Measurements from ENCODE around the gene DLK2. TPM values are rescaled to one million over a fixed set of nuclear protein-coding genes. Genes with fewer than 3 reads are reported as not detected.

DLK2 gene
- total and polyA plus RNA-seq, 2 of the 13 experiments (the other 11 are each of a cell fraction or from before 2014, with no cell fraction given) = 1.2 to 3.8 TPM

DNA sequence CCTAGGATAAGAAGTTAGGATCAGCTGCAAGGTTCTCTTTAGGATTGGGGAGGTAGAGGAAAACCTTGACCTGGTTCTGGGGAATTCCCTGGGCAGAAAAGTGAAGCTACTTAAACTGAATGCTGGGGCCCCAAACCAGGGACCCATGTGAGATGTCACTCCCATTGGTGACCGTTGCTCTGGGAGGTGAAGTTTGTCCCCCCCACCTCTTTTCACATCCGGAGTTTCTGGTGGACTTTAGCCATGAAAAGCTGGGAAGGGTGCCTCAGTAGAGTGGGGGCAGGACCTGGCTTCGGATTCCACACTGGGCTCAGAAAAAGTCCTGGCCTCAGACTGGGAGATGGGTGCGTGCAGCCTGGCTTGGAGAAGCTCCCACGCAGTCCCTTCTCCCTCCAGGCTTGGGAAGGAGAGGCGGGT, 35.2 kb upstream of the DLK2 start (continued):
- TF ChIP-seq, protein P1, sequence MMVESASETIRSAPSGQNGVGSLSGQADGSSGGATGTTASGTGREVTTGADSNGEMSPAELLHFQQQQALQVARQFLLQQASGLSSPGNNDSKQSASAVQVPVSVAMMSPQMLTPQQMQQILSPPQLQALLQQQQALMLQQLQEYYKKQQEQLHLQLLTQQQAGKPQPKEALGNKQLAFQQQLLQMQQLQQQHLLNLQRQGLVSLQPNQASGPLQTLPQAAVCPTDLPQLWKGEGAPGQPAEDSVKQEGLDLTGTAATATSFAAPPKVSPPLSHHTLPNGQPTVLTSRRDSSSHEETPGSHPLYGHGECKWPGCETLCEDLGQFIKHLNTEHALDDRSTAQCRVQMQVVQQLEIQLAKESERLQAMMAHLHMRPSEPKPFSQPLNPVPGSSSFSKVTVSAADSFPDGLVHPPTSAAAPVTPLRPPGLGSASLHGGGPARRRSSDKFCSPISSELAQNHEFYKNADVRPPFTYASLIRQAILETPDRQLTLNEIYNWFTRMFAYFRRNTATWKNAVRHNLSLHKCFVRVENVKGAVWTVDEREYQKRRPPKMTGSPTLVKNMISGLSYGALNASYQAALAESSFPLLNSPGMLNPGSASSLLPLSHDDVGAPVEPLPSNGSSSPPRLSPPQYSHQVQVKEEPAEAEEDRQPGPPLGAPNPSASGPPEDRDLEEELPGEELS (CRISPR knock-in tag; IDR thresholded peaks at IDR 0.05) = peak; percentile 86
- TF ChIP-seq ZNF263 (CRISPR knock-in tag; IDR thresholded peaks at IDR 0.05) (0 out of 2 replicates have a peak, but pooled peaks have one; percentile 60), ZNF230 (CRISPR knock-in tag; IDR thresholded peaks at IDR 0.05) (0 out of 2 replicates have a peak, but pooled peaks have one; percentile 77), ZFP37 (CRISPR knock-in tag; IDR thresholded peaks at IDR 0.05; ENCODE audit: borderline replicate concordance) (peak; percentile 94), SMARCC2 (IDR thresholded peaks at IDR 0.05) (no peak), KLF15 (CRISPR knock-in tag; IDR thresholded peaks at IDR 0.05; ENCODE audit: borderline replicate concordance) (no peak; the same call in 1 of the 2 replicates), ZNF546 (CRISPR knock-in tag; conservative IDR thresholded peaks at IDR 0.05) (no peak), TCF7L2 (IDR thresholded peaks at IDR 0.05; ENCODE audit: low read depth, low read length) (no peak), ERF (CRISPR knock-in tag; IDR thresholded peaks at IDR 0.05) (peak; percentile 79; the same call in 1 of the 2 replicates), HNRNPUL1 (IDR thresholded peaks at IDR 0.05; ENCODE audit: low read depth, low read length) (no peak), GTF3A (CRISPR knock-in tag; conservative IDR thresholded peaks at IDR 0.05) (no peak), ZNF264 (CRISPR knock-in tag; IDR thresholded peaks at IDR 0.05) (peak; percentile 99), NFIC (IDR thresholded peaks at IDR 0.05; ENCODE audit: low read length) (no peak; the same call in none of the 2 replicates), RAD21 (CRISPR knock-in tag; IDR thresholded peaks at IDR 0.05) (0 out of 2 replicates have a peak, but pooled peaks have one; percentile 30), TOE1 (CRISPR knock-in tag; IDR thresholded peaks at IDR 0.05) (no peak)
- TF ChIP-seq, protein P2, sequence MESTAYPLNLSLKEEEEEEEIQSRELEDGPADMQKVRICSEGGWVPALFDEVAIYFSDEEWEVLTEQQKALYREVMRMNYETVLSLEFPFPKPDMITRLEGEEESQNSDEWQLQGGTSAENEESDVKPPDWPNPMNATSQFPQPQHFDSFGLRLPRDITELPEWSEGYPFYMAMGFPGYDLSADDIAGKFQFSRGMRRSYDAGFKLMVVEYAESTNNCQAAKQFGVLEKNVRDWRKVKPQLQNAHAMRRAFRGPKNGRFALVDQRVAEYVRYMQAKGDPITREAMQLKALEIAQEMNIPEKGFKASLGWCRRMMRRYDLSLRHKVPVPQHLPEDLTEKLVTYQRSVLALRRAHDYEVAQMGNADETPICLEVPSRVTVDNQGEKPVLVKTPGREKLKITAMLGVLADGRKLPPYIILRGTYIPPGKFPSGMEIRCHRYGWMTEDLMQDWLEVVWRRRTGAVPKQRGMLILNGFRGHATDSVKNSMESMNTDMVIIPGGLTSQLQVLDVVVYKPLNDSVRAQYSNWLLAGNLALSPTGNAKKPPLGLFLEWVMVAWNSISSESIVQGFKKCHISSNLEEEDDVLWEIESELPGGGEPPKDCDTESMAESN (CRISPR knock-in tag; conservative IDR thresholded peaks at IDR 0.05) = peak; percentile 44; the same call in 1 of the 2 replicates
- TF ChIP-seq, protein P3, sequence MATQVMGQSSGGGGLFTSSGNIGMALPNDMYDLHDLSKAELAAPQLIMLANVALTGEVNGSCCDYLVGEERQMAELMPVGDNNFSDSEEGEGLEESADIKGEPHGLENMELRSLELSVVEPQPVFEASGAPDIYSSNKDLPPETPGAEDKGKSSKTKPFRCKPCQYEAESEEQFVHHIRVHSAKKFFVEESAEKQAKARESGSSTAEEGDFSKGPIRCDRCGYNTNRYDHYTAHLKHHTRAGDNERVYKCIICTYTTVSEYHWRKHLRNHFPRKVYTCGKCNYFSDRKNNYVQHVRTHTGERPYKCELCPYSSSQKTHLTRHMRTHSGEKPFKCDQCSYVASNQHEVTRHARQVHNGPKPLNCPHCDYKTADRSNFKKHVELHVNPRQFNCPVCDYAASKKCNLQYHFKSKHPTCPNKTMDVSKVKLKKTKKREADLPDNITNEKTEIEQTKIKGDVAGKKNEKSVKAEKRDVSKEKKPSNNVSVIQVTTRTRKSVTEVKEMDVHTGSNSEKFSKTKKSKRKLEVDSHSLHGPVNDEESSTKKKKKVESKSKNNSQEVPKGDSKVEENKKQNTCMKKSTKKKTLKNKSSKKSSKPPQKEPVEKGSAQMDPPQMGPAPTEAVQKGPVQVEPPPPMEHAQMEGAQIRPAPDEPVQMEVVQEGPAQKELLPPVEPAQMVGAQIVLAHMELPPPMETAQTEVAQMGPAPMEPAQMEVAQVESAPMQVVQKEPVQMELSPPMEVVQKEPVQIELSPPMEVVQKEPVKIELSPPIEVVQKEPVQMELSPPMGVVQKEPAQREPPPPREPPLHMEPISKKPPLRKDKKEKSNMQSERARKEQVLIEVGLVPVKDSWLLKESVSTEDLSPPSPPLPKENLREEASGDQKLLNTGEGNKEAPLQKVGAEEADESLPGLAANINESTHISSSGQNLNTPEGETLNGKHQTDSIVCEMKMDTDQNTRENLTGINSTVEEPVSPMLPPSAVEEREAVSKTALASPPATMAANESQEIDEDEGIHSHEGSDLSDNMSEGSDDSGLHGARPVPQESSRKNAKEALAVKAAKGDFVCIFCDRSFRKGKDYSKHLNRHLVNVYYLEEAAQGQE (IDR thresholded peaks at IDR 0.05; ENCODE audit: borderline replicate concordance in 1 of 2, low read depth in 1 of 2, low read length in 2 of 2) = peak in 1 of 2 experiments; percentile 69; a peak in 1 of 4 replicates
- TF ChIP-seq, protein P4, sequence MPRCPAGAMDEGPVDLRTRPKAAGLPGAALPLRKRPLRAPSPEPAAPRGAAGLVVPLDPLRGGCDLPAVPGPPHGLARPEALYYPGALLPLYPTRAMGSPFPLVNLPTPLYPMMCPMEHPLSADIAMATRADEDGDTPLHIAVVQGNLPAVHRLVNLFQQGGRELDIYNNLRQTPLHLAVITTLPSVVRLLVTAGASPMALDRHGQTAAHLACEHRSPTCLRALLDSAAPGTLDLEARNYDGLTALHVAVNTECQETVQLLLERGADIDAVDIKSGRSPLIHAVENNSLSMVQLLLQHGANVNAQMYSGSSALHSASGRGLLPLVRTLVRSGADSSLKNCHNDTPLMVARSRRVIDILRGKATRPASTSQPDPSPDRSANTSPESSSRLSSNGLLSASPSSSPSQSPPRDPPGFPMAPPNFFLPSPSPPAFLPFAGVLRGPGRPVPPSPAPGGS (CRISPR knock-in tag; IDR thresholded peaks at IDR 0.05) = peak; percentile 96; the same call in 1 of the 2 replicates
